ENCODE data around the gene ARMC9.

- TF ChIP-seq POLR2A (IDR thresholded peaks at IDR 0.05) (no peak), CTCF (IDR thresholded peaks at IDR 0.05) (no peak)
Observed at GRCh38 chr2:231380307-231380706, 181.9 kb downstream of the ARMC9 start.

Data from body of pancreas (tissue), 4 donors.